Smooth muscle cell (in vitro differentiated cells): ENCODE measurements around the gene MFSD12. TPM values are rescaled to one million over a fixed set of nuclear protein-coding genes. Genes with fewer than 3 reads are reported as not detected.

ENCODE experiments used
- DNase-seq: peaks from one replicate; lab custom pipeline; 2025; ENCODE audit not compliant: unreplicated experiment; lab: John Stamatoyannopoulos, UW
- H2AFZ ChIP-seq: fragments of 200-600 bp; sonication (generic); 2 replicates; pipeline ENCODE4 v1.6.0; 2016; ENCODE audit warnings: antibody characterized with exemption, low read depth, mild to moderate bottlenecking
- H3F3A ChIP-seq: fragments of 200-600 bp; sonication (generic); 2 replicates; pipeline ENCODE4 v1.6.0; 2017; ENCODE audit warnings: antibody characterized with exemption, low read depth
- H3K27ac ChIP-seq: fragments of 200-600 bp; sonication (generic); 2 replicates; pipeline ENCODE4 v1.5.1; 2016; ENCODE audit warnings: low read depth, mild to moderate bottlenecking
- H3K27me3 ChIP-seq: fragments of 200-600 bp; sonication (generic); 2 replicates; pipeline ENCODE4 v1.6.1; 2016; ENCODE audit warnings: low read depth, mild to moderate bottlenecking
- H3K36me3 ChIP-seq: fragments of 200-600 bp; sonication (generic); 2 replicates; pipeline ENCODE4 v1.5.1; 2016; ENCODE audit warnings: low read depth
- H3K4me1 ChIP-seq: fragments of 200-600 bp; sonication (generic); 2 replicates; pipeline ENCODE4 v1.5.1; 2016; ENCODE audit warnings: low read depth
- H3K4me2 ChIP-seq: fragments of 200-600 bp; sonication (generic); 2 replicates; pipeline ENCODE4 v1.6.0; 2016; ENCODE audit warnings: mild to moderate bottlenecking
- H3K4me3 ChIP-seq: fragments of 200-600 bp; sonication (generic); 2 replicates; pipeline ENCODE4 v1.5.1; 2016; ENCODE audit warnings: mild to moderate bottlenecking
- H3K79me2 ChIP-seq: fragments of 200-600 bp; sonication (generic); 2 replicates; pipeline ENCODE4 v1.6.0; 2016; ENCODE audit warnings: low read depth, mild to moderate bottlenecking
- H3K9ac ChIP-seq: fragments of 200-600 bp; sonication (generic); 2 replicates; pipeline ENCODE4 v1.6.0; 2016; ENCODE audit warnings: low read depth
- H3K9me3 ChIP-seq: fragments of 200-600 bp; sonication (generic); replicated peaks from 2 replicates; pipeline ENCODE4 v1.5.1; 2016; ENCODE audit warnings: low read depth
- H4K20me1 ChIP-seq: fragments of 200-600 bp; sonication (generic); 2 replicates; pipeline ENCODE4 v1.6.0; 2016; ENCODE audit warnings: low read depth
- CTCF ChIP-seq: fragments of 200-600 bp; sonication (generic); IDR thresholded peaks from 2 replicates; pipeline ENCODE4 v1.5.1; 2017; ENCODE audit warnings: borderline replicate concordance, mild to moderate bottlenecking, antibody characterized with exemption; ENCODE audit not compliant: insufficient read depth, poor library complexity, severe bottlenecking
- whole genome bisulfite sequencing: methylation state at CpG from one replicate; pipeline ENCODE4 v1.1.7; 2016; ENCODE audit warnings: low lambda C conversion rate; 5-methylcytosine and 5-hydroxymethylcytosine counted together
- polyA plus RNA-seq: library from polyadenylated mRNA; unstranded; fragments of >200 nt; fragmentation: Nextera tagmentation; extraction: Ambion mirVana; gene quantifications from 2 replicates; pipeline ENCODE4 v1.2.1, GENCODE V29; 2016
- total RNA-seq: library from RNA; depleted of rRNA; stranded (reverse); fragments of >200 nt; gene quantifications from 2 replicates; pipeline ENCODE4 v1.2.3, GENCODE V29; 2014

MFSD12 gene
- total and polyA plus RNA-seq, 2 experiments from 2014 or later: 56.0 to 73.8 TPM

GRCh38 chr19:3573162-3573857 lies 15.9 kb upstream of the MFSD12 start:
- Histone ChIP-seq H3K9me3 (no peaks in the 10 kb centered on the region), H3K9ac (peak overlapping the region; percentile 97), H4K20me1 (peaks cover 30% of the 10 kb centered on the region), H3K79me2 (no peaks in the 10 kb centered on the region), H3K4me2 (peak overlapping the region; percentile 99), H3K27me3 (no peaks in the 10 kb centered on the region), H2AFZ (peak overlapping the region; percentile 54), H3K4me1 (peaks cover 14% of the 10 kb centered on the region), H3K4me3 (peak overlapping the region; percentile 95), H3K27ac (peak overlapping the region; percentile 72), H3K36me3 (no peaks in the 10 kb centered on the region), H3F3A (peaks cover 15% of the 10 kb centered on the region)
- 1% methylated on average over 48 of the region's 60 CpGs for WGBS
- no peak for DNase-seq
- TF ChIP-seq CTCF: no peak

- Histone ChIP-seq H3K4me3 (peak within 1 kb of the TSS; percentile 95), H3K4me2 (peak within 1 kb of the TSS; percentile 99)
Observed at GRCh38 chr19:3572855-3573161, 15.4 kb upstream of the MFSD12 start, which contains the start of gene HMG20B. Gene HMG20B (plus strand): TSS chr19:3572944. CDS start chr19:3573310, 366 bp downstream.

GRCh38 chr19:3572132-3572854 lies 14.9 kb upstream of the MFSD12 start:
- TF ChIP-seq CTCF: no peak
- Histone ChIP-seq H3K36me3 (no peaks in the 10 kb centered on the region), H3F3A (peaks cover 13% of the 10 kb centered on the region), H3K27ac (no peak overlapping the region), H2AFZ (peak overlapping the region; percentile 97), H4K20me1 (peaks cover 28% of the 10 kb centered on the region), H3K4me1 (peaks cover 14% of the 10 kb centered on the region), H3K9ac (peak overlapping the region; percentile 71), H3K79me2 (no peaks in the 10 kb centered on the region), H3K4me2 (peak overlapping the region; percentile 94), H3K27me3 (no peaks in the 10 kb centered on the region), H3K9me3 (no peaks in the 10 kb centered on the region), H3K4me3 (peak overlapping the region; percentile 95)
- WGBS: 7% methylated on average over 44 of the region's 48 CpGs
- peak; percentile 95 for DNase-seq

More at GRCh38 chr19:3572855-3573161, 15.4 kb upstream of the MFSD12 start, which contains the start of gene HMG20B:
- peaks cover 13% of the 10 kb centered on the region for H3F3A ChIP-seq
- peak within 1 kb of the TSS; percentile 72 for H3K27ac ChIP-seq
- no peak for TF ChIP-seq CTCF
- no peaks in the 10 kb centered on the region for H3K27me3 ChIP-seq
- peaks cover 28% of the 10 kb centered on the region for H4K20me1 ChIP-seq
- H2AFZ ChIP-seq: peak within 1 kb of the TSS; percentile 97
- H3K9ac ChIP-seq: peak within 1 kb of the TSS; percentile 97
- DNase-seq: no peak
- peaks cover 14% of the 10 kb centered on the region for H3K4me1 ChIP-seq
- H3K9me3 ChIP-seq: no peaks in the 10 kb centered on the region
- 2% methylated on average over 25 of the region's 30 CpGs for WGBS
- H3K36me3 ChIP-seq: no peaks in the 10 kb centered on the region
- no peaks in the 10 kb centered on the region for H3K79me2 ChIP-seq
